ENCODE measurements around the gene NOP58. TPM values are rescaled to one million over a fixed set of nuclear protein-coding genes. Genes with fewer than 3 reads are reported as not detected.
"Not testable (repeated sequence)": the region's sequence is repeated elsewhere in the genome, so short reads cannot be mapped to it uniquely, and the experiment has no call there.

NOP58 gene
- total RNA-seq, 1 donor from 2014 or later, result 40.4 TPM

DNA sequence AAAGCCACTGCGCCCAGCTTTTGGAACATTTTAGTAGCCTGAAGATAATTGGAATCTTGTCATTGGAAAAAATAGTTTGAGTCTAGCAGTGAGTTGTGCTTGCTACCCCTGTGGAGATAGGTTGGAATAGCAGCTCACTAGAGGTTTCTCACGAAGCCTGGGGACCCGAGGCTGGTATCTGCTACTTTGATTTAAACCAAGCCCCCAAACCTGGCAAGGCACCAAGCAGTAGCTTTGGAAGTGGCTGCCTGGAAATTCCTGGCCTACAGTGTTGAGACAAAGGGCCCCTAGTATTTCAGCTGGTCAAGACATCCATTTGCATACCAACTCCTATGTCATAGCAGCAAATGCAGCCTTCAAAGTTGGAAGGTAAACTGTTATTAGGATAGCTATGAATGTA is 42.1 kb downstream of the NOP58 start:
- peaks cover 5% of the 10 kb centered on the region for H3K4me1 Mint-ChIP-seq (ENCODE audit: unreplicated experiment)
- no peak for DNase-seq (ENCODE audit: low spot score)
- no peaks in the 10 kb centered on the region for H3K9me3 Mint-ChIP-seq (ENCODE audit: unreplicated experiment)
- no peak overlapping the region for H3K27ac Mint-ChIP-seq (ENCODE audit: unreplicated experiment)
- H3K4me3 Mint-ChIP-seq (ENCODE audit: unreplicated experiment), result no peak overlapping the region
- peaks cover 5% of the 10 kb centered on the region for H3K36me3 Mint-ChIP-seq (ENCODE audit: low read depth, unreplicated experiment)
- TF ChIP-seq, protein P1, sequence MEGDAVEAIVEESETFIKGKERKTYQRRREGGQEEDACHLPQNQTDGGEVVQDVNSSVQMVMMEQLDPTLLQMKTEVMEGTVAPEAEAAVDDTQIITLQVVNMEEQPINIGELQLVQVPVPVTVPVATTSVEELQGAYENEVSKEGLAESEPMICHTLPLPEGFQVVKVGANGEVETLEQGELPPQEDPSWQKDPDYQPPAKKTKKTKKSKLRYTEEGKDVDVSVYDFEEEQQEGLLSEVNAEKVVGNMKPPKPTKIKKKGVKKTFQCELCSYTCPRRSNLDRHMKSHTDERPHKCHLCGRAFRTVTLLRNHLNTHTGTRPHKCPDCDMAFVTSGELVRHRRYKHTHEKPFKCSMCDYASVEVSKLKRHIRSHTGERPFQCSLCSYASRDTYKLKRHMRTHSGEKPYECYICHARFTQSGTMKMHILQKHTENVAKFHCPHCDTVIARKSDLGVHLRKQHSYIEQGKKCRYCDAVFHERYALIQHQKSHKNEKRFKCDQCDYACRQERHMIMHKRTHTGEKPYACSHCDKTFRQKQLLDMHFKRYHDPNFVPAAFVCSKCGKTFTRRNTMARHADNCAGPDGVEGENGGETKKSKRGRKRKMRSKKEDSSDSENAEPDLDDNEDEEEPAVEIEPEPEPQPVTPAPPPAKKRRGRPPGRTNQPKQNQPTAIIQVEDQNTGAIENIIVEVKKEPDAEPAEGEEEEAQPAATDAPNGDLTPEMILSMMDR (IDR thresholded peaks at IDR 0.05; ENCODE audit: unreplicated experiment), result peak; percentile 14
- H3K27me3 Mint-ChIP-seq (ENCODE audit: unreplicated experiment), result no peaks in the 10 kb centered on the region

DNA sequence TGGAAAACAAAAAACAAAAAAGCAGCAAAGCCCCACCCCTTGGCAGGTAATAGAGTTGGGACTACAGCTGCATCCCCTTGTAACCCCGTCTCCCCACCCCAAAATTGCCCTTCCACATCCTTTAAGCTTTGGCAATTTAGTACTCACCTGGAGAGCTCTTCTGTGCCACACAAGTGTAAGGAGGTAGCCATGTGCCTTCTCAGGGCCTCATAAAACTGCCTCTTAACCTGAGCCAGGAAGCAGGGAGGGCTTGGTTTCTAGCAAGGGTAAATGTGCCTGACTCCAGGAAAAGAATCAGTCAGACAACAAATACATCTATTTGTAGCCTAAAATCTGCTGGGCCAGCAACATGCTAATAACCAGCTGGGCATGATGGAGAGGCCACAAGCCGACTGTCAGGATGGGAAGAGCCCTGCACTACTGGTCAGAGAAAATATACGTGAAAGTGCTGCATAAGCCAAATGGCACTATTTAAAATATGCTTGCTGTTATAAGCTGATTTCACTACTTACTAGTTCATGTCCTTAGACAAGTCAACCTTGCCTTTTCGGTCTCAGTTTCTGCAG is 46.3 kb downstream of the NOP58 start:
- no peaks in the 10 kb centered on the region for H3K36me3 Mint-ChIP-seq (ENCODE audit: low read depth, unreplicated experiment)
- peaks cover 13% of the 10 kb centered on the region for H3K4me1 Mint-ChIP-seq (ENCODE audit: unreplicated experiment)
- H3K27me3 Mint-ChIP-seq (ENCODE audit: unreplicated experiment), result no peaks in the 10 kb centered on the region
- no peak overlapping the region for H3K4me3 Mint-ChIP-seq (ENCODE audit: unreplicated experiment)
- no peak for DNase-seq (ENCODE audit: low spot score)
- TF ChIP-seq, protein P1 (IDR thresholded peaks at IDR 0.05; ENCODE audit: unreplicated experiment), result no peak
- H3K9me3 Mint-ChIP-seq (ENCODE audit: unreplicated experiment), result no peaks in the 10 kb centered on the region
- H3K27ac Mint-ChIP-seq (ENCODE audit: unreplicated experiment), result no peak overlapping the region

DNA sequence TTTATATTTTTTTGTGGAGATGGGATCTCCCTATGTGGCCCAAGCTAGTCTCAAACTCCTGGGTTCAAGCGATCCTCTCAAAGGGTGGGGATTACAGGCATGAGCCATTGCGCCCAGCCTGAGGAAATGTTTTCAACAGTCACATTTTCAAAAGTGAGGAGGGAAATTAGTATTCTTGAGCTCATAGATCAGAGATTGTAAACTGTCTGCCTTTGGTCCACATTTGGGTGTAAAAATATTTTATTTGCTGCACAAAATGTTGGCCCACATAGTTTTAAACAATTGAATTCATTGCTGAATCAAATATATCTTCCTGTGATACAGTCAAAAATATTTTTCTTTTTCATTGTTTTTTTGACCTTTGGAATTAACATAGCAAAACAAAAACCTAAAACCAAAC is 48.6 kb downstream of the NOP58 start:
- Mint-ChIP-seq H3K4me3 (ENCODE audit: unreplicated experiment) (no peak overlapping the region), H3K27ac (ENCODE audit: unreplicated experiment) (no peak overlapping the region), H3K36me3 (ENCODE audit: low read depth, unreplicated experiment) (no peaks in the 10 kb centered on the region), H3K27me3 (ENCODE audit: unreplicated experiment) (no peaks in the 10 kb centered on the region), H3K9me3 (ENCODE audit: unreplicated experiment) (no peaks in the 10 kb centered on the region), H3K4me1 (ENCODE audit: unreplicated experiment) (peaks cover 29% of the 10 kb centered on the region)
- DNase-seq (ENCODE audit: low spot score), result no peak
- TF ChIP-seq, protein P1 (IDR thresholded peaks at IDR 0.05; ENCODE audit: unreplicated experiment), result no peak

DNA sequence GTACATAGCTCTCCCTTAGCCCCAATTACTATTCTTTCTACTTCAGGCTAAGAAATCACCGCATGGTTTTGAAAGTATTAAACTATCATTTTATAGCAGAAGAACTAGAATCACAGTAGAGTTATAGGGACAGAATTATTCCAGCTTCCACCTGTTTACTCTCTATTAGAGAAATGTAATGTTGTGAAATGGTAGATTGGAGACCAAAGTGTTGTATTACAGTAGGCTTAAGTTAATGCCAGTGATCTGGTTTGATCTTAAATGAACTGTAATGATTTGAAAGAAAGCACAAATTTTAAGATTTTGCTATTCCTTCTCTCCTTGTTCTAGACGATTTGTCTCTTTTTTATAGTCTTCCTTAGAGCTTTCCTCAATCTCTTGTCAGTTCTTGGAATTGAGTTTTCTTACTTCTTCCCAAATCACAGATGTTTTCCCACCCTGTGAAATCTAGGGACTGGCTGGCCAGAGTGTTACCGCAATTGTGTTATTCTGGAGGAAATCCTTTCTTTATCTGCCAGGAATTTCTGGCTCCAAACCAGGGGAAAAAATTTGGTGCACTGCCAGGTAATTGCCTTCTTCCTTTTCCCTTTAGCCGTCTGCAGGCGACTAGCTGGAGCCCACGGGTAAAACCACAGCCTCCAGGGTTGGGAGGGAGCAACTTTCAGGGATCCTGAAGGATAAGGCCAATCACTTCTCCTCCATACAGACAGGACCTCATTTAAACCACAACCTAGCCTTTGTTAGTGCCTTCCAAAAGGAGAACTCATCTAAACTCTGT is 51.7 kb downstream of the NOP58 start:
- TF ChIP-seq, protein P1 (IDR thresholded peaks at IDR 0.05; ENCODE audit: unreplicated experiment), result no peak
- Mint-ChIP-seq H3K4me1 (ENCODE audit: unreplicated experiment) (peaks cover 26% of the 10 kb centered on the region), H3K27ac (ENCODE audit: unreplicated experiment) (peak overlapping the region; percentile 98), H3K4me3 (ENCODE audit: unreplicated experiment) (no peak overlapping the region), H3K27me3 (ENCODE audit: unreplicated experiment) (no peaks in the 10 kb centered on the region), H3K36me3 (ENCODE audit: low read depth, unreplicated experiment) (no peaks in the 10 kb centered on the region), H3K9me3 (ENCODE audit: unreplicated experiment) (no peaks in the 10 kb centered on the region)
- peak; percentile 31 for DNase-seq (ENCODE audit: low spot score)

DNA sequence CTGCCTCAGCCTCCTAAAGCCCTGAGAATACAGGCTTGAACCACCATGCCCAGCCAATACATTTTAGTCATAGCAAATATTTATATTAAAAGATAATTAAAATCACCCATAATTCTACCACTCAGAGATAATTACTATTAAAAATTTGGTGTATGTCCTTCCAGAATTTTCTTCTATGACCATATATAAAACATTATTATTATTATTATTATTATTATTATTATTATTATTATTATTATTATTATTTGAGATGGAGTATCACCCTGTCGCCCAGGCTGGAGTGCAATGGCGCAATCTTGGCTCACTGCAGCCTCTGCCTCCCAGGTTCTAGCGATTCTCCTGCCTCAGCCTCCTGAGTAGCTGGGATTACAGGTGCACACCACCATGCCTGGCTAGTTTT is 54.8 kb downstream of the NOP58 start:
- H3K9me3 Mint-ChIP-seq (ENCODE audit: unreplicated experiment); H3K27ac Mint-ChIP-seq (ENCODE audit: unreplicated experiment); H3K4me3 Mint-ChIP-seq (ENCODE audit: unreplicated experiment); H3K36me3 Mint-ChIP-seq (ENCODE audit: low read depth, unreplicated experiment); H3K27me3 Mint-ChIP-seq (ENCODE audit: unreplicated experiment); DNase-seq (ENCODE audit: low spot score): not testable (repeated sequence)
- H3K4me1 Mint-ChIP-seq (ENCODE audit: unreplicated experiment), result peaks cover 26% of the 10 kb centered on the region
